AG09309 (cell line): ENCODE results near the gene OXA1L.
A peak's percentile ranks its signal among the peaks of the same experiment; 100 is the strongest.
"Not testable (repeated sequence)": the region's sequence is repeated elsewhere in the genome, so short reads cannot be mapped to it uniquely, and the experiment has no call there.

Experiments used
- DNase-seq: peaks from one replicate; pipeline ENCODE4 v3.0.0-alpha.2; 2010; ENCODE audit warnings: low read depth
- H3K4me3 ChIP-seq: 2 replicates; pipeline ENCODE4 v1.5.1; 2011; ENCODE audit warnings: mild to moderate bottlenecking, low read depth, low read length, moderate library complexity; ENCODE audit not compliant: control insufficient read depth
- TF ChIP-seq, protein P1 (sequence below): IDR thresholded peaks from 2 replicates; pipeline ENCODE4 v1.5.1; 2011; ENCODE audit warnings: mild to moderate bottlenecking, low read depth, low read length, inconsistent platforms; ENCODE audit not compliant: insufficient read depth, control insufficient read depth; ENCODE audit errors: missing control alignments

Gene OXA1L

DNA sequence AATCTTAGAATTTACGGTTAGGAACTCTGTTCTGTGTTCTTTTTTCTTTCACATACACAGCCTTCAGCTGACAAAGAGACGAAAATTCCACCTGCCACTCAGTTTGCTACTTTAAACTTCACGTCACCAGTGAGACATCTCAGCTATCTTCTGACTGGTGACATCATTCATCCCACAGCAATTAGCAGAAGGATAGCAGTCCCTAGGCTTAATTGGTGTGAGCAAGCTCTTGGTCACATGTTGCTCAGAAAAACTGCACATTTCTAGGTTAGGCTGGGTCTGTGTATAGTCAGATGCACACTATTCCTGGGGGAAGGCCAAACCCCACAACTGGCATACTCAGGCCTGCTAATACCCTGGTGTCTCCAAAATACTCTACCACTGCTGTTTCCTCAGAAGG lies 24.8 kb downstream of the OXA1L start:
- H3K4me3 ChIP-seq: no peak overlapping the region
- TF ChIP-seq, protein P1, sequence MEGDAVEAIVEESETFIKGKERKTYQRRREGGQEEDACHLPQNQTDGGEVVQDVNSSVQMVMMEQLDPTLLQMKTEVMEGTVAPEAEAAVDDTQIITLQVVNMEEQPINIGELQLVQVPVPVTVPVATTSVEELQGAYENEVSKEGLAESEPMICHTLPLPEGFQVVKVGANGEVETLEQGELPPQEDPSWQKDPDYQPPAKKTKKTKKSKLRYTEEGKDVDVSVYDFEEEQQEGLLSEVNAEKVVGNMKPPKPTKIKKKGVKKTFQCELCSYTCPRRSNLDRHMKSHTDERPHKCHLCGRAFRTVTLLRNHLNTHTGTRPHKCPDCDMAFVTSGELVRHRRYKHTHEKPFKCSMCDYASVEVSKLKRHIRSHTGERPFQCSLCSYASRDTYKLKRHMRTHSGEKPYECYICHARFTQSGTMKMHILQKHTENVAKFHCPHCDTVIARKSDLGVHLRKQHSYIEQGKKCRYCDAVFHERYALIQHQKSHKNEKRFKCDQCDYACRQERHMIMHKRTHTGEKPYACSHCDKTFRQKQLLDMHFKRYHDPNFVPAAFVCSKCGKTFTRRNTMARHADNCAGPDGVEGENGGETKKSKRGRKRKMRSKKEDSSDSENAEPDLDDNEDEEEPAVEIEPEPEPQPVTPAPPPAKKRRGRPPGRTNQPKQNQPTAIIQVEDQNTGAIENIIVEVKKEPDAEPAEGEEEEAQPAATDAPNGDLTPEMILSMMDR: no peak
- DNase-seq: peak; percentile 23

DNA sequence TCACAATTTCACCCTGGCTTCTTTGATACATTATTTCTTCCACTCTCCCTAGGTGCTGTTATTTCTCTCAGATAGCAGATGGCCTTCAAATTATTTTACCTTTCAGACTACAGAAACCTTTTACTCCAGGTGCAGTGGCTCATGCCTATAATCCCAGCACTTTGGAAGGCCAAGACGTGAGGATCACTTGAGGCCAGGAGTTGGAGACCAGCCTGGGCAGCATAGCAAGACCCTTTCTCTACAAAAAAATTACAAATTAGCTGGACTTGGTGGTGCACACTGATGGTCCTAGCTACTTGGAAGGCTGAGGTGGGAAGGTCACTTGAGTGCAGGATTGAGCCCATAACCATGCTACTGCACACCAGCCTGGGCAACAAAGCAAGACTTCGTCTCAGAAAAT lies 25.7 kb downstream of the OXA1L start:
- DNase-seq: no peak

DNA sequence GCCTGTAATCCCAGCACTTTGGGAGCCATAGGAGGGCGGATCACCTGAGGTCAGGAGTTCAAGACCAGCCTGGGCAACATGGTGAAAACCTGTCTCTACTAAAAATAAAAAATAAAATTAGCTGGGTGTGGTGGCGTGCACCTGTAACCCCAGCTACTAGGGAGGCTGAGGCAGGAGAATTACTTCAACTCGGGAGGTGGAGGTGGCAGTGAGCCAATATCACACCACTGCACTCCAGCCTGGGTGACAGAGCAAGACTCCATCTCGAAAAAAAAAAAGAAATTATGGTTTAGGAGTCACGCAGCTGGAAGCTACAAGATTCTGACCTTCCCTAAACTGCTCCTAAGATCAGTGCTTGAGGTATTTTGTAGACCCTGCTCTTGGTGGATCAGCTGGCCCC lies 27.1 kb downstream of the OXA1L start:
- not testable (repeated sequence) for H3K4me3 ChIP-seq

More for the DNA sequence above, 25.7 kb downstream of the OXA1L start:
- TF ChIP-seq, protein P1: no peak
- H3K4me3 ChIP-seq: no peak overlapping the region

DNA sequence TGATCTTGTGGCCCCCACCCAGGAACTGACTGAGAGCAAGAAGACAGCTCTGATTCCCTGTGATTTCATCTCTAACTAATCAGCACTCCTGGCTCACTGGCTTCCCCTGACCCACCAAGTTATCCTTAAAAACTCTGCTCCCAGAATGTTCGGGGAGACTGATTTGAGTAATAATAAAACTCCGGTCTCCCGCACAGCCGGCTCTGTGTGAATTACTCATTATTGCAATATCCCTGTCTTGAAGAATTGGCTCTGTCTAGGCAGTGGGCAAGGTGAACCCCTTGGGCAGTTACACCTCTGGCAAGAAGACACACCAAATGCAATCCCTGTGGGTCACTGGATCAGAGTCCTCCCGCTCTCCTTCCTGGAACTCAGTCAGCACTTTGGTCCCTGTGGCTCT lies 27.5 kb downstream of the OXA1L start:
- H3K4me3 ChIP-seq: no peak overlapping the region
- TF ChIP-seq, protein P1: no peak
- DNase-seq: no peak

More for the DNA sequence above, 27.1 kb downstream of the OXA1L start:
- not testable (repeated sequence) for DNase-seq

DNA sequence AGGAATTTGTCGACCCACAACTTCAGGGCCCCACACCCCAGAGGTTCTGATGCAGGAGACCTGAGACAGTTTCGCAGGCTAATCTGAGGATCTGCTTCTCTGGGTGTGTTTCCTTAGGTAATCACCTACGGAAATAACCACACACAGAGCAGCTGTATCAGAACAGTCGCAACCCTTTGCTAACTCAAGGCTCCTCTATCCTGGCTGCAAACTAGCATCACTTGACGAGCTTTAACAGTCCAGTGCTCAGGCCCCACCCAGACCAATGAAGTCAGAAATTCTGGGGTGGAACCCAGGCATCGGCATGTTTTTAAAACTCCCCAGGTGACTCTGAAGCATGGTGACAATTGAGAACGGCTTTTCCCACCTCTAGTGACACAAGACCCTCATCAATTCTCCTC lies 28.1 kb downstream of the OXA1L start:
- TF ChIP-seq, protein P1: no peak
- DNase-seq: no peak
- no peak overlapping the region for H3K4me3 ChIP-seq

DNA sequence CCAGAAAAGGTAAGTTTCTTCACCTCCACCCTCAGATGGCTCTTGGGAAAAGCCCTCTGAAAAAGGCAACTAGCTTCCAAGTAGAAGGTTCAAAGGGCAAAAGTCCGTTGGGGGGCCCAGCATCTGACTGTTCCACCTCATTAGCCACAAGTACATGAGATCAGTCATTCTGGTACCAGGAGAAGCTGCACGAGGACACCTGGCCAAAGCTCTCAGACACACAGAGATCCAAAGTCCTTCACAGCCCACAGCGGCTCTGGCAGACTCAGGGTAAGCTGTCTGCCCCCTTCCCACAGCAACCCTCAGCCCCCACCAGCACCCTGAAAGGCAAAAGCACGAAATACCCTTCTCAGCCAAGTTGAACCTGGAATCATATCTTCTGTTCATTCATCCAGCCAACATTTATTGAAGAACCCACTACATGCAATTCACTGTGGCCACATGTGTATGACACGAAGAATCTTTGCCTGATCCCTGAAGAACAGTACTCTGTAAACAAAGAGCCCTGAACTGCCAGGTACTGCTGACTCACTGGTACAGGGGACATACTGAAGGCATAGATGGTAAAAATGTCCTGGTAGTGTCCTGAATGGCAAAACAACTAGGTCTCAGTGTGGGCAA lies 29.7 kb downstream of the OXA1L start:
- no peak for DNase-seq
- TF ChIP-seq, protein P1: no peak
- no peak overlapping the region for H3K4me3 ChIP-seq

DNA sequence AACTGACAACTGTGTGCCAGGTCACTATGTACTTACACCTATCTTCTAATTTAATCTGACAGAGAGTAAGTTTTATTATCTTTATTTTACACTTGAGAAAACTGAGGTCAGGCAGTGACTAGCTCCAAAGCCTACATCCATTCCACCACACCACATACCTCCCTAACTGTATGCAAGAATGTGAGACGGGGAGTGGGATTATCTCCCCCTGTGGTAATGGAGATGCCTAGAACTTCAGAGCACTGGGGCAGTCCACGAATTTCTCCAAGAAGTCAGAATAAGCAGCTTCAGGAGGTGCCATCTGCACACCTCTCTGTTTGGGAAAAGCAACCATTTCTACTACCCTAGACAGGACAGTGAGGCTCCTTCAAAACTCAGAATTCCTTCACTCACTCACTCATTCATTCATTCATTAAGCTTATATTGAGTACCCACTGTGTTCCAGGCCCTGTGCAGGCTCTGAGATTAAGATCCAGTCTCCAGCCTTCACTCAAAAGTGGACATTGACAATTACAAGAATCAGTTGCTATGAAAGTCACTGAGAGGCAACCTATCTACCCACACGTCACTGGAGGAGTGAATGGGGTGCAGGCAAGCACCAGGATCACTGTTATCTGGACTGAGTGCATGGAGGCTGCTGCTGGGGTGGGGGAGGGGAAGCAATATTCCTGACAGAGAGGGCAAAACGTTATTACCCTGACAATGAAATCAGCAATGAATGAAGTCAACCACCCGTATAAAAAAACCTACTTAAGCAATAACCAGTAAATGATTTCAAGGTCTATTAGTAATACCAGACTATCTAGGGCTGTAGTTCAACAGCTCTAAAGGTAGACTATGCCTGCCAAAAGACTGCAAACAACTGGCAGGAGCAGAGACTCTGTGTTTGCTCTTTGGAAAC lies 30.8 kb downstream of the OXA1L start:
- no peak for DNase-seq
- H3K4me3 ChIP-seq: no peak overlapping the region
- TF ChIP-seq, protein P1: no peak
